Measurements from ENCODE around the gene DSN1.

DNA sequence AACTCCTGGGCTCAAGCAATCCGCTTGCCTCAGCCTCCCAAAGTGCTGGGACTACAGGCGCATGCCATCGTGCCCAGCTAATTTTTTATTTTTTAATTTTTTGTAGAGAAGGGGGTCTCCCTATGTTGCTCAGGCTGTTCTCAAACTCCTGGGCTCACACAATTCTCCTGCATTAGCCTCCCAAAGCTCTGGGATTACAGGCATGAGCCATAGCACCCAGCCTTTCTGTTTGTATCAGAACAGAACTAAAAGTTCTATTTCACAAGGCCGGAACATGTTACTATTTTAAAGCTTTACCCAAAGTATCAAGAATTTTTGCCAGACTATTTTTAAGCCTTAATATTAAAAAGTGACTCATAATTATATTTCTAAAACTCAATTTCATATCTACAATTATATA lies 70.0 kb downstream of the DSN1 start:
- TF ChIP-seq, protein P1, sequence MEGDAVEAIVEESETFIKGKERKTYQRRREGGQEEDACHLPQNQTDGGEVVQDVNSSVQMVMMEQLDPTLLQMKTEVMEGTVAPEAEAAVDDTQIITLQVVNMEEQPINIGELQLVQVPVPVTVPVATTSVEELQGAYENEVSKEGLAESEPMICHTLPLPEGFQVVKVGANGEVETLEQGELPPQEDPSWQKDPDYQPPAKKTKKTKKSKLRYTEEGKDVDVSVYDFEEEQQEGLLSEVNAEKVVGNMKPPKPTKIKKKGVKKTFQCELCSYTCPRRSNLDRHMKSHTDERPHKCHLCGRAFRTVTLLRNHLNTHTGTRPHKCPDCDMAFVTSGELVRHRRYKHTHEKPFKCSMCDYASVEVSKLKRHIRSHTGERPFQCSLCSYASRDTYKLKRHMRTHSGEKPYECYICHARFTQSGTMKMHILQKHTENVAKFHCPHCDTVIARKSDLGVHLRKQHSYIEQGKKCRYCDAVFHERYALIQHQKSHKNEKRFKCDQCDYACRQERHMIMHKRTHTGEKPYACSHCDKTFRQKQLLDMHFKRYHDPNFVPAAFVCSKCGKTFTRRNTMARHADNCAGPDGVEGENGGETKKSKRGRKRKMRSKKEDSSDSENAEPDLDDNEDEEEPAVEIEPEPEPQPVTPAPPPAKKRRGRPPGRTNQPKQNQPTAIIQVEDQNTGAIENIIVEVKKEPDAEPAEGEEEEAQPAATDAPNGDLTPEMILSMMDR (optimal IDR thresholded peaks at IDR 0.05 in 1 of 3, IDR thresholded peaks at IDR 0.05 in 1 of 3, conservative IDR thresholded peaks at IDR 0.05 in 1 of 3; ENCODE audit: extremely low read depth in 1 of 3, insufficient read depth in 2 of 3, low read length in 3 of 3), result no peak
- TF ChIP-seq EZH2 (IDR thresholded peaks at IDR 0.05; ENCODE audit: low read length), result no peak
